Stimulated activated CD4-positive, alpha-beta T cell treated with anti-CD3 and anti-CD28 coated beads, TNF-alpha, amount 100 ng/mL, for 4 hours (primary cell): ENCODE data around the gene COX4I2.

Experiments
- DNase-seq, 3 experiments: peaks; one replicate each; pipeline ENCODE4 v3.0.0-alpha.2; 2020; ENCODE audit warnings: low read depth in 3 of 3

The COX4I2 gene

GRCh38 chr20:31677553-31678260, 40.0 kb downstream of the COX4I2 start:
- no peak for DNase-seq

DNA sequence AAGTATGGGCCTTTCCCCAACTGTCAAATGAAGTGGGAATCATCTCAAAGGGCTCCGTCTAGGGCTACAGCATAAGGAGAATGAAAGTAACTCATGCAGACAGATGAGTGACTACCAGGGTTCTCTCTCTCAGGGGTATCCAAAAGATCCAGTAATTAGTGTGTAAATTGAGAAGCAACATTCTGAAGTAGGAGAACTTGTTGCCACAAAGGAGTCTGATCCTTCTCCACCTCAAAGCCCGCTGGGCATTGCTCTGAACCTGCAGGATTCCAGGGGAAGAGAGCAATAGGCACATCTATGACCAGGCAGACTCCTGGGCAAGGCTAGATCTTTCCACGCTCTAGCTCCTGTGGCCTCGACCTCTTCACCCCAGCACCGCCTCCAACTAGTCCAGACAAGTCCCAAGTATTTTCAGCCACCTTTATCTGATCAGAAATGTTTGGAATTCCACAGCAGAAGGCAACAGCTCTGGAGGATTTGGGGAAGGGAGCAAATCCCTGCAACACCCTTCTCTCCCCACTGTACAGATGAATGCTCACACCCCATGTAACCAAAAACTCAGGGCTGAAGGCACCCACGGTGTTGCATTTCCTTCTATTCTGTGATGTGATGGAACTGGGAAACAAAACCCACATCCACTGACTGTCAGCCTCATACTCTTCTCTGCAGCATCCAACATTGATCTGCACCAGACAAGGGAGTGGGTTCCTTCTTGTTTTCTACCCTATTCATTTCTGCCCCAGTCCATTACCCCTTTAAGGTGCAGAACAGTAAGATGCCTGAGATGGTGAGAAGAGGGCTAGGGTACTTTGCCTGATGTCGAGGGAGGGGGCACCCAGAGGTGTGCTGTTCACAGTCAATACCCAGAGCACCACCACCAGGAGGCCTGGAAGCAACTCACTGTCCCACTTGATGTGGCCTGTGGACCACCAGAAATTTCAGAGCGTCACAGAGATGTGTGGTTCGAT, 41.0 kb downstream of the COX4I2 start:
- DNase-seq, result no peak

- DNase-seq, result no peak
These were observed 41.9 kb downstream of the COX4I2 start for GRCh38 chr20:31679357-31680285.

DNA sequence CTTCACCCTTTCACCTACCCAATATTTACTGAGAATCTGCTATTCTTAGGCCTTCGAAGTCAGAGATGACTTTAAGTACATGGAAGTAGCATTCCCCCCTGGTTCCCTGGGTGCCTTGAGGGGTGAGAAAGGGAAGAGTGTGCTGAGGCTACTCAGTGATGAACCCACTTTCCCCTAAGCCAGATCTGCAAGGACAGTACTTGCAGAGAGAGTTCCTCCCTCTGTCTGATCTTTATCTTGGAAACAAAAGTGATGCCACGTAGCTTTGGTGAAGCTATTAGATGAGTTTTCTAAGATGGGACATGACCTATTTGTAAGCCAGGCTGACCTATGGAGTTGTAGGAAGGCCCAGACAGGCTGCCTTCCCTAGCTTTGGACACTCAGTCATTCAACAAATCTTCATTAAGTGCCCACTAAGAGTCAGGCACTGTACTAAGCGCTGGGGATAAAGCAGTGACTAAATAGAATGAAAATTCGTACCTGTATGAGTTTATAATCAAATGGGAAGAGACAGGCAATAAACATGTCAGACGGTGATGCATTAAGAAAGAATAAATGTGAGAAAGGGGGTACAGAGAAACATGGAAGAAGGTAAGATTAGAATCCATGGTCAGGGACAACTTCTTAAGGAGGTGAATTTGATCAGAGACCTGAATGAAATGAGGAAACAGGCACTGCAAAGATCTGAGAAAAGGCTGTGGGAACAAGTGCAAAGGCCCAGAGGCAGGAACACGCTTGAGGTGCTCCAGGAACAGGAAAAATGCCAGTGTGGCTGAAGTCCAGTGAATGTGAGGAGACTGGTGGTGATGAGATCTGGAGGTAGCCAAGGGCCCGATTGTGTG, 42.8 kb downstream of the COX4I2 start:
- no peak for DNase-seq

DNA sequence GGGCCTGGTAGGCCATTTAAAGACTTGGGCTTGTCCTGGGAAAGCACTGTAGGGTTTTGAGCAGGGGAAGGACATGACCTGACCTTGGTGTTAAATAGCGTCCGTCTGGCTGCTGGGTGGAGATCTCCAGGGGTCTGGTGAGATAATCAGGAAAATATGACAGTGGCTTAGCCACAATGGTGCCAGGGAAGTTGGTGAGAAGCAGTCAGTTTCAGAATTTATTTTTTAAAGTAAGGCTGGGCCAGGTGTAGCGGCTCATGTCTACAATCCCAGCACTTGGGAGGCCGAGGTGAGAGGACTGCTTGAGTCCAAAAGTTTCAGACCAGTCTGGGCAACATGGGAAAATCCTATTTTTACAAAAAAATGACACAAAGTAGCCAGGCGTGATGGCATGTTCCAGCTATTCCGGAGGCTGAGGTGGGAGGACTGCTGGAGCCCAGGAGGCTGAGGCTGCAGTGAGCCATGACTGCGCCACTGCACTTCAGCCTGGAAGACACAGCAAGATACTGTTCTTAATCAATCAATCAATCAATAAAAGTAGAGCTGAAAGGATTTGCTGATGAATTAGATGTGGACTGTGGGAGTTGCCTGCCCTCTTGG, 43.5 kb downstream of the COX4I2 start:
- DNase-seq, result no peak

DNA sequence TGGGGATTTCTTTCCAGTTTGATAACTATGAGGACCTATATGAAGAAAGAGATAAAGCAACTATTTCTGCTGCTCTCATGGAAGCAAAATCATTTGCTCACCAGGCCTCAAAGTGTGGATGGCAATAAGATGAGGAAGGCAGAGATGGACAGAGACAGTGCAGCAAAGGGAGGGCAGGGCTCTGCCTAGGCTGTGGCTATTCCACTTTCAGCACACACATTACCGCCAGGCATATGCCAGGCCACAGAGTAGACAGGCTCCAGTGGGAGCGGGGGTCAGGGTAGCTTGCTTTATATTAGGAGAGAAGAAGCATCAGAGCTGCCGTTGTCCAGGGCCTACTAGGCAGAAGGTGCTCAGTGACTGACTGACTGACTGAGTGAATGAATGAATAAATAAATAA, 44.1 kb downstream of the COX4I2 start:
- no peak for DNase-seq

GRCh38 chr20:31682352-31682751, 44.6 kb downstream of the COX4I2 start:
- DNase-seq, result no peak

DNA sequence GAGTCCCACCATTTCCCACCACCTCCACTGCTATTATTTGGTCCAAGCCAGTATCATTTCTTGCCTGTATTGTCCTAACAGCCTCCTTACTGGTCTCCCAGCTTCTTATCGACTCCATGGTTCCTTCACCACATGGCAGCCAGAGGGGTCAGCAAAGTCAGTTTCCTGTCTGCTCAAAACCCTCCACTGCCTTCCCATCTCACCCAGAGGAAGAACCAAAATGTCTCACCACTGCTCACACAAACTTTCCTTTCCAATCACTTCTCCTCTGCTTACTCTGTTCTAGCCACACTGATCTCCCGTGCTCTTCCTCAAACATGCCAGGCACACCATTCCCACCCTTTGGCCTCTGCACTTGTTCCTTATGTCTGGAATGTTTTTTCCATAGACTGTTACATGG, 45.2 kb downstream of the COX4I2 start:
- no peak for DNase-seq

GRCh38 chr20:31684153-31685015, 46.7 kb downstream of the COX4I2 start:
- no peak for DNase-seq

GRCh38 chr20:31685853-31686643, 48.3 kb downstream of the COX4I2 start:
- DNase-seq, result no peak

- DNase-seq, result no peak
These were observed 50.1 kb downstream of the COX4I2 start for GRCh38 chr20:31687777-31688176.

- no peak for DNase-seq
These were observed 51.4 kb downstream of the COX4I2 start for GRCh38 chr20:31689141-31689540.

DNA sequence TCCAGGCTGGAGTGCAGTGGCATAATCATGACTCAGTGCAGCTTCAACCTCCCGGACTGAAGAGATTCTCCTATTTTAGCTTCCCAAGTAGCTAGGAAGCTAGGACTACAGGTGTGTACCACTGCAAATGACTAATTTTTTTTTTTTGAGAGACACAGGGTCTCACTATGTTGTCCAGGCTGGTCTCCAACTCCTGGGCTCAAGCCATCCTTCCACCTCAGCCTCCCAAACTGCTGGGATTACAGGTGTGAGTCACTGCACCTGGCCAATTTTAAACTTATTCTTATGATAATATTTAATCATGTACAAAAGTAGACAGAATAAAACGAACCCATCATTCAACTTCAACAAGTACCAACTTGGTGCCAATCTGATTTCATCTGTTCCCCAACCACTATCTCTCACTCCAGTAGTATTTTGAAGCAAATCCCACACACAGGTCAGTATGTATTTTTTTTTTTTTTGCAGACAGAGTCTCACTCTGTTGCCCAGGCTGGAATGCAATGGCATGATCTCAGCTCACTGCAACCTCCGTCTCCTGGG, 52.5 kb downstream of the COX4I2 start:
- no peak for DNase-seq

- no peak for DNase-seq
These were observed 54.0 kb downstream of the COX4I2 start for GRCh38 chr20:31691646-31692275.

- DNase-seq, result no peak
These were observed 55.7 kb downstream of the COX4I2 start for GRCh38 chr20:31693402-31693801.

GRCh38 chr20:31693987-31694661, 56.4 kb downstream of the COX4I2 start:
- DNase-seq, result no peak
